Measurements from ENCODE around the gene GGCX. TPM values are rescaled to one million over a fixed set of nuclear protein-coding genes. Genes with fewer than 3 reads are reported as not detected.
"Not testable (repeated sequence)": the region's sequence is repeated elsewhere in the genome, so short reads cannot be mapped to it uniquely, and the experiment has no call there.

The GGCX gene
- total RNA-seq, 2 donors from 2014 or later = 17.8 to 52.7 TPM

GRCh38 chr2:85575739-85576138, 14.4 kb upstream of the GGCX start:
- H3K4me3 ChIP-seq = no peak overlapping the region
- WGBS = 90% methylated on average over 8 of the region's 8 CpGs
- intact Hi-C loops (cut with DNase I) = no loop called here
- no peak for DNase-seq (ENCODE audit: low spot score)
- no peak for TF ChIP-seq POLR2A (IDR thresholded peaks at IDR 0.05)
- TF ChIP-seq POLR2AphosphoS5 (IDR thresholded peaks at IDR 0.05) = no peak
- TF ChIP-seq CTCF (IDR thresholded peaks at IDR 0.05) = no peak
- no peaks in the 10 kb centered on the region for H3K9me3 ChIP-seq
- H3K4me1 ChIP-seq (replicated peaks) = peaks cover 11% of the 10 kb centered on the region
- no peaks in the 10 kb centered on the region for H3K27me3 ChIP-seq (replicated peaks; ENCODE audit: insufficient read depth)
- H3K36me3 ChIP-seq = no peaks in the 10 kb centered on the region
- H3K27ac ChIP-seq = peak overlapping the region; percentile 3 to 56

DNA sequence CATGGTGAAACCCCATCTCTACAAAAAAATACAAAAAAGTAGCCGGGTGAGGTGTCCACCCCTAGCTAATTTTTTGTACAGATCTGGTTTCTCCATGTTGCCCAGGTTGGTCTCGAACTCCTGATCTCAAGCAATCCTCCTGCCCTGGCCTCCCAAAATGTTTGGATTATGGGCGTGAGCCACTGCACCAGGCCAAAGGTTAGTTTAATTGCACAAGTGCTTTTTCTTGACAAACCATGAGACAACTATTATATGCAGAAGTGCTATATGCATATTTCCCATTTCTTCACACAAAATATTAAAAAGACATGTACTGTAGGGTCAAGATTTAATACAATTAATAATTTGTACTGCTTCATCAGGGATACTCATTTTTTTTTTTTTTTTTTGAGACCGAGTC, 5.0 kb upstream of the GGCX start:
- no peak for TF ChIP-seq POLR2AphosphoS5 (IDR thresholded peaks at IDR 0.05)
- no peak for TF ChIP-seq CTCF (IDR thresholded peaks at IDR 0.05)
- no peak for TF ChIP-seq POLR2A (IDR thresholded peaks at IDR 0.05)
- no peaks in the 10 kb centered on the region for H3K27me3 ChIP-seq (replicated peaks; ENCODE audit: insufficient read depth)
- H3K4me3 ChIP-seq = no peak overlapping the region
- no peaks in the 10 kb centered on the region for H3K4me1 ChIP-seq (replicated peaks)
- intact Hi-C loops (cut with DNase I) = no loop called here
- H3K9me3 ChIP-seq = no peaks in the 10 kb centered on the region
- no peaks in the 10 kb centered on the region for H3K36me3 ChIP-seq
- 90% methylated on average over 4 of the region's 4 CpGs for WGBS
- DNase-seq (ENCODE audit: low spot score) = no peak
- no peak overlapping the region for H3K27ac ChIP-seq

DNA sequence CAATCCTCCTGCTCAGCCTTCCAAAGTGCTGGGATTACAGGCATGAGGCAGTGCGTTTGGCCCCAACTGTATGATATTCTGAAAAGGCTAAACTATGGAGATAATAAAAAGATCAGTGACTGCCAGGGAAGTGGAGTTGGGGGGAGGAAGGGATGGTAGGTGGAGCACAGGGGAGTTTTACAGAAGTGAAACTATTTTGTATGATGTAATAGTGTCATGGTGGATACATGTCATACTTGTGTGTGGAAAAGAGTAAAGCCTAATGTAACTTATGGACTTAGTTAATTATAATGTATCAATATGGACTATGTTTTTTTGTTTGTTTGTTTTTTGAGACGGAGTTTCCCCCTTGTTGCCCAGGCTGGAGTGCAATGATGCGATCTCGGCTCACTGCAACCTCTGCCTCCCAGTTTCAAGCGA, 2.9 kb upstream of the GGCX start:
- Histone ChIP-seq H3K27me3 (replicated peaks; ENCODE audit: insufficient read depth) (no peaks in the 10 kb centered on the region), H3K36me3 (no peaks in the 10 kb centered on the region), H3K4me3 (no peak overlapping the region), H3K9me3 (no peaks in the 10 kb centered on the region), H3K4me1 (replicated peaks) (peaks cover 3% of the 10 kb centered on the region), H3K27ac (no peak overlapping the region)
- WGBS = 82% methylated on average over 5 of the region's 5 CpGs
- DNase-seq (ENCODE audit: low spot score) = no peak
- intact Hi-C loops (cut with DNase I) = loop anchor here (5.0 kb wide), 1 partner anchor 33 kb away; the partner anchor contains the start of gene RNF181
- TF ChIP-seq POLR2A (IDR thresholded peaks at IDR 0.05) (no peak), CTCF (IDR thresholded peaks at IDR 0.05) (no peak), POLR2AphosphoS5 (IDR thresholded peaks at IDR 0.05) (no peak)

DNA sequence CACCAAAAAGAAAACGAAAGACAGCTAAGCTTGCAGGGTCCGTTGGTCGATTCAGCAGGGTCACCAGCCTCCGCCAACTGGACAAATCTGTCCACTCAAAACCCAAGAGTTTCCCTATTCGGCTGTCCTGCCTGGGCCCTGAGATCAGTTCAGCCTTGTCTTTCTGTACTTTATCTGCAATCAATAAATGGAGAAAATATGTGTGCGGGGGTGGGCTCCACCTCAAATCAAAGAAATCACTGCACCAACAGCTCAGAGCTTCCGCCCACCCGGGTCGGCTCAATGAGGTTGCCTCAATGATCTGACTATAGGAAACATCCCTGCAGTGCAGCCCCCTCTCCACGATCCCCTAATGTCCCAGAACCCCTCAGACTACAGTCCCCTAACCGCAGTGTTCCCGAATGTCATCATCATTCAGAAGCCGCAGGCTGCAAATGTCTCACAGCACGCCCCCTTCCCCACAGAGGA, 447 bp downstream of the GGCX start:
- no peak for DNase-seq (ENCODE audit: low spot score)
- 3% methylated on average over 14 of the region's 14 CpGs for WGBS
- peak overlapping the region; percentile 69 to 70 for H3K4me3 ChIP-seq
- intact Hi-C loops (cut with DNase I) = loop anchor here (5.0 kb wide), 1 partner anchor 36 kb away; the partner anchor contains the start of gene RNF181
- H3K4me1 ChIP-seq (replicated peaks) = peaks cover 3% of the 10 kb centered on the region
- no peaks in the 10 kb centered on the region for H3K36me3 ChIP-seq
- no peaks in the 10 kb centered on the region for H3K27me3 ChIP-seq (replicated peaks; ENCODE audit: insufficient read depth)
- no peaks in the 10 kb centered on the region for H3K9me3 ChIP-seq
- peak overlapping the region; percentile 80 to 84 for H3K27ac ChIP-seq
- no peak for TF ChIP-seq POLR2AphosphoS5 (IDR thresholded peaks at IDR 0.05)

DNA sequence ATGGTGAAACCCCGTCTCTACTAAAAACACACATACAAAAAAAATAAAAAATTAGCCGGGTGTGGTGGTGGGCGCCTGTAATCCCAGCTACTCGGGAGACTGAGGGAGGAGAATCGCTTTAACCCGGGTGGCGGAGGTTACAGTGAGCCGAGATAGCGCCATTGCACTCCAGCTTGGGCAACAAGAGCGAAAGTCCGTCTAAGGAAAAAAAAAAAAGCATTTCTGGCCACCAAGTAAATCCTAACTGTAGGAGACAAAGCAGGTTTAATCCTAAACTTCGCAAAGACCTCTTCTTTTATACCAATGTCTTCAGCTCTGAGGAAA, 928 bp downstream of the GGCX start:
- H3K27ac ChIP-seq; H3K9me3 ChIP-seq; H3K36me3 ChIP-seq; DNase-seq (ENCODE audit: low spot score); H3K27me3 ChIP-seq (replicated peaks; ENCODE audit: insufficient read depth); H3K4me1 ChIP-seq (replicated peaks): not testable (repeated sequence)
- intact Hi-C loops (cut with DNase I) = loop anchor here (5.0 kb wide), 1 partner anchor 37 kb away; the partner anchor contains the start of gene RNF181
- WGBS = 77% methylated on average over 12 of the region's 12 CpGs
- peak overlapping the region; percentile 69 to 70 for H3K4me3 ChIP-seq

DNA sequence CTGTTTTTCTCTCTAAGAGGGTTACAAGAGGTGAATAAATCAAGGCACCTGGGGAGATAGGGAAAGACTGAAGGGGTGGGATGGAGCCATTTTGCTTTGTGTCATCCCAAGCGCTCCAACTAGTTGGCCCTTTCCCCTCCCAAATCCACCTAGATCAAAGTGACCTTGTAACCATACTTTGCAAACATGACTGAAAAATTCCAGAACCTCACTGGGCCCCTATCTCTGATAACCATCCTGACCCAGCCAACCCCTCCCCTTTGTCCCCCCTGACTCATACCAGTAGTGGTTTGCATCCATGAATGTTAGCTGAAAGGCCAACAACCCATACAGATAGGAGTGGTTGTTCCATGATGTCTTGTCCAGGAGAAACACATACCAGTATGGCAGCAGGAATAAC, 3.1 kb downstream of the GGCX start:
- H3K27ac ChIP-seq = no peak overlapping the region
- intact Hi-C loops (cut with DNase I) = no loop called here

More for the DNA sequence above, 3.1 kb downstream of the GGCX start:
- no peak for DNase-seq (ENCODE audit: low spot score)
- Histone ChIP-seq H3K4me3 (no peak overlapping the region), H3K4me1 (replicated peaks) (peaks cover 3% of the 10 kb centered on the region), H3K36me3 (peaks cover 0 to 7% of the 10 kb centered on the region in 2 donors), H3K9me3 (no peaks in the 10 kb centered on the region), H3K27me3 (replicated peaks; ENCODE audit: insufficient read depth) (no peaks in the 10 kb centered on the region)
- no peak for TF ChIP-seq POLR2AphosphoS5 (IDR thresholded peaks at IDR 0.05)
- no peak for TF ChIP-seq CTCF (IDR thresholded peaks at IDR 0.05)
- no peak for TF ChIP-seq POLR2A (IDR thresholded peaks at IDR 0.05)
- 100% methylated on average over 1 of the region's 1 CpG for WGBS

Measured in prostate gland (tissue), 2 donors.